ENCODE measurements around the gene GTPBP4. TPM values are rescaled to one million over a fixed set of nuclear protein-coding genes. Genes with fewer than 3 reads are reported as not detected.
"Not testable (repeated sequence)": the region's sequence is repeated elsewhere in the genome, so short reads cannot be mapped to it uniquely, and the experiment has no call there.

The GTPBP4 gene
- total RNA-seq, 1 donor from 2014 or later: 66.5 TPM

GRCh38 chr10:1034758-1035157, 46.5 kb downstream of the GTPBP4 start:
- TF ChIP-seq CTCF (conservative IDR thresholded peaks at IDR 0.05; ENCODE audit: low read depth, low read length): no peak
- no peak overlapping the region for H3K4me3 ChIP-seq (ENCODE audit: low read depth, low read length)
- DNase-seq (ENCODE audit: low read depth): no peak

GRCh38 chr10:1035201-1035600, 47.0 kb downstream of the GTPBP4 start:
- H3K4me3 ChIP-seq (ENCODE audit: low read depth, low read length): no peak overlapping the region
- no peak for TF ChIP-seq CTCF (conservative IDR thresholded peaks at IDR 0.05; ENCODE audit: low read depth, low read length)

DNA sequence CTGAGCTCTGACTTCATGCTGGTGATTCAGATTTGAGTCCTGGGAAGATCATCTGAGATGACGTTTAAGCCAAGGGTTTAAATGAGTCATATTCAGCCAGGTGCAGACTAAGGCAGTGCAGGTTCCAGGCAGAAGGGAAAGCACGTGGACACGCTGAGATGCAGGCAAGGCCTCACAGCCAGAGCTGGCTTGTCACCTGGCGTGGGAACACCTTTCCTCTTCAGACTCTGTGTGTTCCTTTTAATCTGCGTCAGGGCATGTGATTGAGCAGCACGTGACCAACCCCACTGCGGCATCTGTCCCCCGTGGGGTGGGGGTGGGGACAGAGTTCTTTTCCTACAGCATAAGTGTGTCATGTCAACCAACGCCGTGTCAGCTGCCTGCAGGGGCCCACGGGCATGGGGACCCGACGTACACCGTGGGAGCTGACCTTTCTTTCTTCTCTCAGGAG, 48.1 kb downstream of the GTPBP4 start:
- no peak for TF ChIP-seq CTCF (conservative IDR thresholded peaks at IDR 0.05; ENCODE audit: low read depth, low read length)
- peak; percentile 80 for DNase-seq (ENCODE audit: low read depth)
- no peak overlapping the region for H3K4me3 ChIP-seq (ENCODE audit: low read depth, low read length)

More at GRCh38 chr10:1035201-1035600, 47.0 kb downstream of the GTPBP4 start:
- no peak for DNase-seq (ENCODE audit: low read depth)

DNA sequence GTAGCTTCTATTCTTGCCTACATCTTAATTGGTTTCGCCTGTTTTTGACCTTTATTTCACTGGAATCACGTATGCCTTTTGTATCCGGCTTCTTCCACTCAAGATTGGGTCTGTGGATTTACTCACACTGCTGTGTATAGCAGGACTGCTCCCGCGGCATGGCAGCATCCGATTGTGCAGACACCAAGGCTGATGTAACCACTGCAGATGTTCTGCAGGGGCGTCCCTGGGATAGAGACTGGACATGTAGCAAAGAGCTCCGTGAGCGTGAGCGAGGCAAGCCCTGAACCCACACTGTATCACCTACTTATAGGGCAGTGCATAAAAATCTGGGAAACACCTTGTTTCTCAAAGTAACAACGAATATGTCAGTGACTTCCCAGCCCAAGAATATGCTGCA, 48.9 kb downstream of the GTPBP4 start:
- H3K4me3 ChIP-seq (ENCODE audit: low read depth, low read length): no peak overlapping the region
- no peak for DNase-seq (ENCODE audit: low read depth)
- TF ChIP-seq CTCF (conservative IDR thresholded peaks at IDR 0.05; ENCODE audit: low read depth, low read length): no peak

DNA sequence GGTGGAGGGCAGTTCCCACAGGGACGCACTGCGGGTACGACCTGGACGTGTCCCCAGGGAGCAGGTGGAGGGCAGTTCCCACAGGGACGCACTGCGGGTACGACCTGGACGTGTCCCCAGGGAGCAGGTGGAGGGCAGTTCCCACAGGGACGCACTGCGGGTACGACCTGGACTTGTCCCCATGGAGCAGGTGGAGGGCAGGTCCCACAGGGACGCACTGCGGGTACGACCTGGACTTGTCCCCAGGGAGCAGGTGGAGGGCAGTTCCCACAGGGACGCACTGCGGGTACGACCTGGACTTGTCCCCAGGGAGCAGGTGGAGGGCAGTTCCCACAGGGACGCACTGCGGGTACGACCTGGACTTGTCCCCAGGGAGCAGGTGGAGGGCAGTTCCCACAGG, 50.5 kb downstream of the GTPBP4 start:
- not testable (repeated sequence) for DNase-seq (ENCODE audit: low read depth); H3K4me3 ChIP-seq (ENCODE audit: low read depth, low read length)

DNA sequence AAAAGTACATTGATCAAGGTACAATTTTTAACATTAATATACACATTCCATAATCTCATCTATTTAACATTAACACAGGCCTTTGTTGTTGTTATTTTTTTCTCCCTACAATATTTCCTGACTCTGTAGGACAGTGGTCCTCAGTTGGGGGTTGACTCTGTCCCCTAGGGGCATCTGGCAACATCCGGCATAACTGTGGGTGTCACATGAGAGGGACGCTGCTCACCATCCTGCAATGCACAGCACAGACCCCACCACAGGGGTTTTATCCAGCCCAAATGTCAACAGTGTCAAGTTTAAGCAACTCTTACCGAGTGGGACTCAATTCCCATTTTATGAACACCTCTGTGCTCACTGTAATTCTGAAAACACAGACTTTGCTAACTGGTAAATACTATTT, 51.9 kb downstream of the GTPBP4 start:
- no peak for DNase-seq (ENCODE audit: low read depth)
- no peak overlapping the region for H3K4me3 ChIP-seq (ENCODE audit: low read depth, low read length)
- no peak for TF ChIP-seq CTCF (conservative IDR thresholded peaks at IDR 0.05; ENCODE audit: low read depth, low read length)

- TF ChIP-seq CTCF (conservative IDR thresholded peaks at IDR 0.05; ENCODE audit: low read depth, low read length): no peak
- no peak for DNase-seq (ENCODE audit: low read depth)
- H3K4me3 ChIP-seq (ENCODE audit: low read depth, low read length): no peak overlapping the region
These were observed 53.3 kb downstream of the GTPBP4 start for GRCh38 chr10:1041514-1041913.
